ENCODE data around the gene KRT34. TPM values are rescaled to one million over a fixed set of nuclear protein-coding genes. Genes with fewer than 3 reads are reported as not detected.

The KRT34 gene
- total and polyA plus RNA-seq, 2 experiments from 2014 or later = 0.20 TPM; not detected in 1

DNA sequence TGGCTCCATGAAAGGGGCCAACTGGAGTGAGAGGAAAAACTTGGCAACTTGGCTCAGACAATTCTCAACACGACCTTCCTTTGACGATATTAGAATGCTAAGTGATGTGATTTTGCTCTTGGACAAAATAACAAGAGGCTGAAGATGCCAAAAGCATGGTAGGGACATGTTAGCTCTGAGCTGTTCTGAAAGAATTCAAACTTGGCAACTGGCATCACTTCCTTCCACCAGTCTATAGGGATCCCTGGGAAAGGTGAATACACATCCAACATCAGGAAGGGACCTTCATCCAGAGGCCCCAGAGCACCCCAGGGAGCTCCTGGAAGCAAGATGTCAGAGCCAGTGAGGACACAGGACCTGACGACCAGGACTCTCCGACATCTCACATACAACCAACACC, 38.0 kb upstream of the KRT34 start:
- Histone ChIP-seq H3K4me2 (no peak overlapping the region), H3K79me2 (no peaks in the 10 kb centered on the region), H3K4me1 (ENCODE audit: insufficient read depth) (peaks cover 17% of the 10 kb centered on the region), H3K4me3 (no peak overlapping the region), H4K20me1 (ENCODE audit: insufficient read depth, poor library complexity, severe bottlenecking) (no peaks in the 10 kb centered on the region), H3K9me3 (ENCODE audit: low read depth) (no peaks in the 10 kb centered on the region), H3K36me3 (replicated peaks; ENCODE audit: insufficient read depth, low read depth) (no peaks in the 10 kb centered on the region), H3K27me3 (no peaks in the 10 kb centered on the region), H3K9me2 (replicated peaks; ENCODE audit: insufficient read depth) (no peaks in the 10 kb centered on the region), H3K27ac (no peak overlapping the region), H2AFZ (no peak overlapping the region)
- TF ChIP-seq EZH2 (IDR thresholded peaks at IDR 0.05; ENCODE audit: borderline replicate concordance) (no peak), EZH2phosphoT487 (IDR thresholded peaks at IDR 0.05; ENCODE audit: low read depth, severe bottlenecking, unreplicated experiment) (no peak)
- TF ChIP-seq, protein P1, sequence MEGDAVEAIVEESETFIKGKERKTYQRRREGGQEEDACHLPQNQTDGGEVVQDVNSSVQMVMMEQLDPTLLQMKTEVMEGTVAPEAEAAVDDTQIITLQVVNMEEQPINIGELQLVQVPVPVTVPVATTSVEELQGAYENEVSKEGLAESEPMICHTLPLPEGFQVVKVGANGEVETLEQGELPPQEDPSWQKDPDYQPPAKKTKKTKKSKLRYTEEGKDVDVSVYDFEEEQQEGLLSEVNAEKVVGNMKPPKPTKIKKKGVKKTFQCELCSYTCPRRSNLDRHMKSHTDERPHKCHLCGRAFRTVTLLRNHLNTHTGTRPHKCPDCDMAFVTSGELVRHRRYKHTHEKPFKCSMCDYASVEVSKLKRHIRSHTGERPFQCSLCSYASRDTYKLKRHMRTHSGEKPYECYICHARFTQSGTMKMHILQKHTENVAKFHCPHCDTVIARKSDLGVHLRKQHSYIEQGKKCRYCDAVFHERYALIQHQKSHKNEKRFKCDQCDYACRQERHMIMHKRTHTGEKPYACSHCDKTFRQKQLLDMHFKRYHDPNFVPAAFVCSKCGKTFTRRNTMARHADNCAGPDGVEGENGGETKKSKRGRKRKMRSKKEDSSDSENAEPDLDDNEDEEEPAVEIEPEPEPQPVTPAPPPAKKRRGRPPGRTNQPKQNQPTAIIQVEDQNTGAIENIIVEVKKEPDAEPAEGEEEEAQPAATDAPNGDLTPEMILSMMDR (IDR thresholded peaks at IDR 0.05; ENCODE audit: poor library complexity) = no peak
- WGBS (ENCODE audit: low lambda C conversion rate, missing lambda C conversion rate) = 90% methylated on average over 4 of the region's 4 CpGs
- DNase-seq (ENCODE audit: low spot score) = no peak

DNA sequence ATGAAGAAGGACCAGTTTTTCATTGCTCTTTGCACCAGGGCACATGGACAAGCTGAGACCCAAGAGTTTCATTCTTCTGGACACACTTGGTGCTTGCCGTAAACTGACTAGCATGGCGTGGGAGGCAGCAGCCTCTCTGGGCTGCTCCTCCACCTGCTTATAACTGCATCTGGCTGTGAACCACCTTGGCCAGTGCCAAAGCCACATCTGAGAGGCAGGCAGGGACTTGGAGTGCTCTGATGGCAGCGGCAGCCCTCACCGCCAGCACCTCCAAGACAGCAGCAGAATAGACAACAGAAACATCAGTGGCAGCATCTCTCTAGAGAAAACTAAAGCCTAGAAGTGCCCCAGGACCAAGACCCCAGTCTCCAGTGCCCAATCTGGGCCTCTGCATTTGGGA, 37.6 kb upstream of the KRT34 start:
- H3K4me2 ChIP-seq = no peak overlapping the region
- H3K9me2 ChIP-seq (replicated peaks; ENCODE audit: insufficient read depth) = no peaks in the 10 kb centered on the region
- TF ChIP-seq EZH2 (IDR thresholded peaks at IDR 0.05; ENCODE audit: borderline replicate concordance) = no peak
- no peak for TF ChIP-seq EZH2phosphoT487 (IDR thresholded peaks at IDR 0.05; ENCODE audit: low read depth, severe bottlenecking, unreplicated experiment)
- TF ChIP-seq, protein P1 (IDR thresholded peaks at IDR 0.05; ENCODE audit: poor library complexity) = no peak
- H3K4me1 ChIP-seq (ENCODE audit: insufficient read depth) = peaks cover 17% of the 10 kb centered on the region
- no peaks in the 10 kb centered on the region for H3K27me3 ChIP-seq
- H3K27ac ChIP-seq = no peak overlapping the region
- DNase-seq (ENCODE audit: low spot score) = no peak
- H3K36me3 ChIP-seq (replicated peaks; ENCODE audit: insufficient read depth, low read depth) = no peaks in the 10 kb centered on the region
- H3K9me3 ChIP-seq (ENCODE audit: low read depth) = no peaks in the 10 kb centered on the region
- no peak overlapping the region for H2AFZ ChIP-seq
- no peak overlapping the region for H3K4me3 ChIP-seq
- no peaks in the 10 kb centered on the region for H3K79me2 ChIP-seq
- 96% methylated on average over 4 of the region's 4 CpGs for WGBS (ENCODE audit: low lambda C conversion rate, missing lambda C conversion rate)
- no peaks in the 10 kb centered on the region for H4K20me1 ChIP-seq (ENCODE audit: insufficient read depth, poor library complexity, severe bottlenecking)

DNA sequence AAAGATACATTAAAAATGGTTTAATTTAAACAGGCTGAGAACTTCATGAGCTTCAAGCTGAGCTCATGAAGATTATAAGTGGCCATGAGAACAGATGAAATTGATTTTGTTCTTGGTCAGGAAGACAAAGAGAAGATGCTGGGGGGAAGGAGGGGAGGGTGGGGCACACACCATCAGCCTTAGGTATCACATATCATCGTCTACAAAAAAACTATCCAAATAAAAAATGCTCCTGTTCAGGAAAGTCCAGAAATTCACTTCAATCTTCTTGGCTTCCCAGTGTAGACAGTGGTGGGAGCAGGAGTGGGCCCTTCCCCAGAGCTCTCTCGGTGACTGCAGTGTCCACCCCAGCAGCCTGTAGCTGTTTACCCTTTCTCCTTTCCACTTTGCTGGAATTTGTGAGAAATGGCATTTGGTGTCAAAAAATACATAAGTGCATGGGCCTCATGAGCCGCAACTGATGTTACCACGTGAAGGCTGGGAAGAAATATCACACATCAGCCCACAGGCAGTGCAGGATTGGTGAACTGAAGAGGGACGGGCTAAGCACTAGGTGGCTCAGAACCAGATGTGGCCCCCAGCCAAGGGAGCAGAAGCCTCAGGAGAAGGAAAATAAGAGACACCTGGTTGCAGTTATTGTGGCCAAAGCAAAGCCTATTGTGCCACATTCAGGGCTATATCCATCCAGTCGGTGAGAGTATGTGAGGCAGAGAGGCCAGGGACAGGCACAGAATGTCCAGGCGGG, 36.2 kb upstream of the KRT34 start:
- Histone ChIP-seq H3K4me3 (no peak overlapping the region), H3K36me3 (replicated peaks; ENCODE audit: insufficient read depth, low read depth) (no peaks in the 10 kb centered on the region), H3K4me2 (no peak overlapping the region), H2AFZ (no peak overlapping the region), H3K4me1 (ENCODE audit: insufficient read depth) (peaks cover 20% of the 10 kb centered on the region), H3K27ac (no peak overlapping the region), H3K9me3 (ENCODE audit: low read depth) (no peaks in the 10 kb centered on the region), H4K20me1 (ENCODE audit: insufficient read depth, poor library complexity, severe bottlenecking) (no peaks in the 10 kb centered on the region), H3K9me2 (replicated peaks; ENCODE audit: insufficient read depth) (no peaks in the 10 kb centered on the region), H3K79me2 (no peaks in the 10 kb centered on the region), H3K27me3 (no peaks in the 10 kb centered on the region)
- no peak for DNase-seq (ENCODE audit: low spot score)
- 80% methylated on average over 7 of the region's 7 CpGs for WGBS (ENCODE audit: low lambda C conversion rate, missing lambda C conversion rate)
- TF ChIP-seq EZH2phosphoT487 (IDR thresholded peaks at IDR 0.05; ENCODE audit: low read depth, severe bottlenecking, unreplicated experiment) (no peak), EZH2 (IDR thresholded peaks at IDR 0.05; ENCODE audit: borderline replicate concordance) (no peak)
- TF ChIP-seq, protein P1 (IDR thresholded peaks at IDR 0.05; ENCODE audit: poor library complexity) = no peak

Data from hepatocyte (in vitro differentiated cells).